ENCODE results near the gene CASP2. TPM values are rescaled to one million over a fixed set of nuclear protein-coding genes. Genes with fewer than 3 reads are reported as not detected.

Gene CASP2
- total RNA-seq, 2 experiments from 2014 or later: 117 to 129 TPM

DNA sequence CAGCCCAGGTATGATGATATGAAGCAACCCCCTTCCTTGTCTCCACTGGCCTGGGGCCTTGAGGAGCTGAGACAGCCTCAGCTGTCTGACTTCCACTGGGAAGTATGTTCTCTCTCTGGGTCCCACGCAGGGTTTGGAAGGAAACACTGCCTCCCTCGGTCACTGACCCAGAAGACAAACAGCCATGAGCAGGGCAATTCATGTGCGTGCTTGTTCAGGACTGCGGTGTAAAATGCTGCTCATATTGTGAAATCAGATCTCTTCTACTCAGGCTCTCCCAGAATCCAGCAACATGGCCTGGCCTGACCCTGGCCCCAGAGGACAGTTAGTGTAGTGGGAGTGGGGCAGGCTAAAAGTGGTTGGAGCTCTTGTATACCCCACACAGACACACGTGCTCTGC is 30.5 kb downstream of the CASP2 start:
- Mint-ChIP-seq H3K4me3 (no peak overlapping the region), H3K36me3 (no peaks in the 10 kb centered on the region), H3K4me1 (ENCODE audit: low read depth) (no peaks in the 10 kb centered on the region), H3K27ac (no peak overlapping the region), H3K27me3 (no peaks in the 10 kb centered on the region), H3K9me3 (no peaks in the 10 kb centered on the region)
- ChIA-PET CTCF (interaction anchor here (0.8 to 1.5 kb wide), 4 partner anchors 9 to 19 kb away, joined by 3 to 5 read pairs (median 4); no protein-coding TSS in a partner anchor), POLR2A (no interaction called here)
- intact Hi-C loops (cut with micrococcal nuclease): no loop called here
- no peak for DNase-seq

DNA sequence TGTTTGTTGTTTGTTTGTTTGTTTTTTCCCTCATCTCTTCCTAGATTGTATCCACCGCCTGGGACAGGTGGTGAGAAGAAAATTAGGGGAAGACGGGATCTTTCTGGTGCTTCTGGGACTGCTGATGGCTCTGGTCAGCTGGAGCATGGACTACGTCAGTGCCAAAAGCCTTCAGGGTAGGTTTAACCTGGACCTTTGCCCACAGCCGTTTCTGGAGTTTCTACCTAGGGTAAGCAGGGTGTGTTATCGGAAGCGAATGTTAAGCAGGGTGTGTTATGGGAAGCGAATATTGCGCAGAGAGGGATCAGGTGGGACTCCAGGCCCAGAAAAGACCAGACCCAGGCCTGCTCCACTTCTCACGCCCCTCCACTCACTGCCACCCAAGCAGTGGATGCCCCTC is 32.5 kb downstream of the CASP2 start:
- no peaks in the 10 kb centered on the region for H3K36me3 Mint-ChIP-seq
- intact Hi-C loops (cut with micrococcal nuclease): no loop called here
- CTCF ChIA-PET: no interaction called here
- DNase-seq: no peak
- no peak overlapping the region for H3K4me3 Mint-ChIP-seq
- H3K27ac Mint-ChIP-seq: no peak overlapping the region
- POLR2A ChIA-PET: no interaction called here
- H3K4me1 Mint-ChIP-seq (ENCODE audit: low read depth): peaks cover 8% of the 10 kb centered on the region
- no peaks in the 10 kb centered on the region for H3K27me3 Mint-ChIP-seq
- H3K9me3 Mint-ChIP-seq: no peaks in the 10 kb centered on the region

DNA sequence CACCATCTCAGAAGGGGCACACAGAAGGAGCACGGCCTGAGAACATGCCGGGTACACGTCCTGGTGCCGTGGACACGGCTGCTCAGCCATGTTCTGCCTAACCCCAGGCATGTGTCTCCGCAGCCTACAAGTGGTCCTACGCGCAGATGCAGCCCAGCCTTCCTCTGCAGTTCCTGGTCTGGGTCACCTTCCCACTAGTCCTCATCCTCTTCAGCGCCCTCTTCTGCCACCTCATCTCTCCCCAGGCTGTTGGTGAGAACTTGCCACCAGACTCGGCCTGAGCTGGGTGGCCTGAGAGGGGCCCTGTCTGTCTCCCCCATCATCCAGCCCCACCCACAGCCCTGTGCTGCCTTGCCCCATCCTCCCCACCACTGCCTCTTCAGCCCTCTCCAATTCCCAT is 33.1 kb downstream of the CASP2 start:
- no peak for DNase-seq

DNA sequence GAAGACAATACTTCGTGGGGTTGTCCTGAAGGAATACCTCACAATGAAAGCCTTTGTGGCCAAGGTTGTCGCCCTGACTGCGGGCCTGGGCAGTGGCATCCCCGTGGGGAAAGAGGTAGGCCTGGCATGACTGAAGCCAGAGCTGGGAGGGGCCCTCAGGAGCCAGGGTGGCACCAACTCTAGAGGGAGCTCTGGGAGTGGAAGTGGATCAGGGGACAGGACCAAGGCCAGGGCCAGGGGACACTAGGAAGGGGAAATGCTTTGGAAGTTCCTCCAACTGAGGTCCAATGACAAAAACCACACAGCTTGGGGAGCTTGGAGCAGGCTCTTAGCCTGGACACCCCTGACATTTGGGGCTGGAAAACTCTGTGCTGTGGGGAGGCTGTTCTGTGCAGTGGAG is 33.6 kb downstream of the CASP2 start:
- peaks cover 8% of the 10 kb centered on the region for H3K4me1 Mint-ChIP-seq (ENCODE audit: low read depth)
- CTCF ChIA-PET: interaction anchor here (0.9 kb wide), 1 partner anchor 95 kb away, joined by 3 read pairs; no protein-coding TSS in a partner anchor
- intact Hi-C loops (cut with micrococcal nuclease): no loop called here
- peak; percentile 25 for DNase-seq
- H3K27ac Mint-ChIP-seq: no peak overlapping the region
- H3K36me3 Mint-ChIP-seq: no peaks in the 10 kb centered on the region
- no peaks in the 10 kb centered on the region for H3K9me3 Mint-ChIP-seq
- POLR2A ChIA-PET: no interaction called here
- H3K27me3 Mint-ChIP-seq: no peaks in the 10 kb centered on the region
- no peak overlapping the region for H3K4me3 Mint-ChIP-seq

More for the DNA sequence above, 33.1 kb downstream of the CASP2 start:
- no peaks in the 10 kb centered on the region for H3K36me3 Mint-ChIP-seq
- POLR2A ChIA-PET: no interaction called here
- intact Hi-C loops (cut with micrococcal nuclease): no loop called here
- CTCF ChIA-PET: interaction anchor here (0.9 kb wide), 1 partner anchor 96 kb away, joined by 3 read pairs; no protein-coding TSS in a partner anchor
- no peak overlapping the region for H3K27ac Mint-ChIP-seq
- H3K27me3 Mint-ChIP-seq: no peaks in the 10 kb centered on the region
- H3K4me3 Mint-ChIP-seq: no peak overlapping the region
- peaks cover 8% of the 10 kb centered on the region for H3K4me1 Mint-ChIP-seq (ENCODE audit: low read depth)
- H3K9me3 Mint-ChIP-seq: no peaks in the 10 kb centered on the region

DNA sequence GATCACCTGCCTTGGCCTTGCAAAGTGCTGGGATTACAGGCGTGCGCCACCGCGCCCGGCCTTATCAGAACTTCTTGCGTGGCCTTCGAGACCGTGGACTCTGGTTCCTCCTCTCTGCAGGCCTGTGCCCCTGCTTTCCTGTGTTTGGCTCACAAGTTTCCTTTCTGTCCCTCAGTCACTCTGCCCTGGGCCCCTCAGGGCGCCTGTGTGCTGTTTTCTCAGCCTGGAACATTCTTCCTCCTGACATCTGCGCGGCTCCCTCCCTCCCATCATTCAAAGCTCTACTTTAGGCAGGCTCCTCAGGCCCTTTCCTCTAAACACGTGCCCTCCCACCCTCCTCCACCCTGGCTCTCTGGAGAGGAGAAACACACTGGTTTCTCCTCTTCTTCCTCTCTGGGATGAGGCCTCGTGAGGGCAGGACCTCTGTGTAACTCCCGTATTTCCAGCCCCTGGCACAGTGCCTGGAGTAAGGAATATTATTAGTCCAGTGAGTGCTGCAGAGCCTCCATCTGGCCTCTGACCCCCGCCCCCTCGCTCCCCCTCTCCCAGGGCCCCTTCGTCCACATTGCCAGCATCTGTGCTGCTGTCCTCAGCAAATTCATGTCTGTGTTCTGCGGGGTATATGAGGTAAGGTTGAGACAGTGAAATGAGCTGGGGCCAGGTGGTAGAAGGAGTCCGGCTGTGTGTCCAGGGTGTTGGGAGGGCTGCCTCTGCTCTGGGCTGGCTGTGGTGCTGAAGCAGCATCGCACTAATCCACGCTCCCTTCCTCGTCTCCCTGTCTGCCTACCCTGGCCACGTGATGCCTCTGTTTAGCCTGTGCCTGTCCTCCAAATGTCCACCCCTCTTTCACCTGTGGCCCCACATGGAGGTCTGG is 34.8 kb downstream of the CASP2 start:
- Mint-ChIP-seq H3K27ac (no peak overlapping the region), H3K4me1 (ENCODE audit: low read depth) (peaks cover 8% of the 10 kb centered on the region), H3K27me3 (no peaks in the 10 kb centered on the region), H3K4me3 (no peak overlapping the region), H3K9me3 (no peaks in the 10 kb centered on the region), H3K36me3 (no peaks in the 10 kb centered on the region)
- ChIA-PET CTCF (interaction anchor here (0.7 kb wide), 1 partner anchor 13 kb away, joined by 3 read pairs; no protein-coding TSS in a partner anchor), POLR2A (no interaction called here)
- intact Hi-C loops (cut with micrococcal nuclease): no loop called here
- no peak for DNase-seq

DNA sequence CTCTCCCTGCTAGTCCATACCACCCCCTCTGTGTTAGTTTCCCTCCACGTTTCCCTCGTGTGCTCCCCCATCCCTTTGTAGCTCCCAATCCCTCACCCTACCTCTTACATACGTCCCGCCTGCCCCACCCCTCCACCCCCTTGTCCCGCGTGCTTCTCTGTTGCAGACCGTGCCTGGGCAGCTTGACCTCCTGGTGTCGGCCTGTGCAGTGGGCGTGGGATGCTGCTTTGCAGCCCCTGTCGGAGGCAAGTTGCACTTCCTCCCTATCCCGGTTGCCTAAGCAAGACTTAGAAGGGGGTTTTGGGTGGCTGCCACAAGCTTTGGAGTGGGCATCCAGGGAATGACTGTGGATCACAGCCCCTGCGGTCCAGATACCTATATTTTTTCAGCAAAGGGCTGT is 35.5 kb downstream of the CASP2 start:
- Mint-ChIP-seq H3K4me1 (ENCODE audit: low read depth) (peaks cover 8% of the 10 kb centered on the region), H3K27me3 (no peaks in the 10 kb centered on the region), H3K9me3 (no peaks in the 10 kb centered on the region), H3K4me3 (no peak overlapping the region), H3K36me3 (no peaks in the 10 kb centered on the region), H3K27ac (no peak overlapping the region)
- CTCF ChIA-PET: interaction anchor here (0.7 kb wide), 1 partner anchor 14 kb away, joined by 3 read pairs; no protein-coding TSS in a partner anchor
- POLR2A ChIA-PET: no interaction called here
- DNase-seq: no peak
- intact Hi-C loops (cut with micrococcal nuclease): no loop called here

DNA sequence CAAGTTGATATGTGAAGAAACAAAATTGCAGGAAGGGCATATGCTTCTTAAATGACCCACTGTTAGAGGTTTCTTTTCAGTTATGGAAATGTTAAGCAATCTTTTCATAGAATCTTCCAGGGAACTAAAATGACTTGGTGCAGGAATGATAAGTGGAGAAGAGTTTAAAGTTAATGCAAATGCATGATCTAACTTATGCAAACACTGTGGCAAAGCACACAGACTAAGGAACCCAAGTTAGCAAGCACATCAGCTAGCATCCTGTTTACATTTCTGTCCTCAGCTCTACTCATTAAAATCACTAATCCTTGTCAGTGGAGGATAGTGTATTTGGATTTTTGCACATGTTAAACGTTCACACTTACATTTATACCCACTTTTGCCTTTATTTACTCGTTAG is 37.1 kb downstream of the CASP2 start:
- CTCF ChIA-PET: no interaction called here
- POLR2A ChIA-PET: no interaction called here
- H3K4me3 Mint-ChIP-seq: no peak overlapping the region
- H3K27ac Mint-ChIP-seq: no peak overlapping the region
- intact Hi-C loops (cut with micrococcal nuclease): no loop called here
- DNase-seq: no peak
- H3K4me1 Mint-ChIP-seq (ENCODE audit: low read depth): peaks cover 8% of the 10 kb centered on the region
- H3K9me3 Mint-ChIP-seq: no peaks in the 10 kb centered on the region
- H3K27me3 Mint-ChIP-seq: no peaks in the 10 kb centered on the region
- no peaks in the 10 kb centered on the region for H3K36me3 Mint-ChIP-seq

DNA sequence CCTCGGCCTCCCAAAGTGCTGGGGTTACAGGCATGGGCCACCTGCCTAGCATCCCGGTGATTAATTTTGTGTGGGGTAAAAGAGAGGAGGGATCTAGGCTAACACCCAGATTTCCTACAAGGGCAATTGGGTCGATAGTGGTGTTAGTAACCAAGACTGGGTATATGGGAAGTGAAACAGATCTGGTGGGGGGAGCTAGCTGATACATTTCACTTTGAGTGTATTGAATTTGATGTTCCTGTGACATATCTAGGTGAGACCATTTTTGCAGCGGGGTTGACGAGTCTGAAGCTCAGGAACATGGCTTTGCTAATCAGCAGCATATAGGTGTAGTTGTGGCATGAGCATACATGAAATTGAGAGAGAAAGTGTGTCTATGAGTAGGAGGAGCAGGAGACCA is 39.8 kb downstream of the CASP2 start:
- intact Hi-C loops (cut with micrococcal nuclease): no loop called here
- no peak for DNase-seq
- CTCF ChIA-PET: interaction anchor here (1.1 to 1.5 kb wide), 3 partner anchors 9 to 18 kb away, joined by 3 to 4 read pairs (median 3); no protein-coding TSS in a partner anchor
- Mint-ChIP-seq H3K4me3 (no peak overlapping the region), H3K4me1 (ENCODE audit: low read depth) (peaks cover 8% of the 10 kb centered on the region), H3K27ac (no peak overlapping the region), H3K9me3 (no peaks in the 10 kb centered on the region), H3K27me3 (no peaks in the 10 kb centered on the region), H3K36me3 (no peaks in the 10 kb centered on the region)
- POLR2A ChIA-PET: no interaction called here

DNA sequence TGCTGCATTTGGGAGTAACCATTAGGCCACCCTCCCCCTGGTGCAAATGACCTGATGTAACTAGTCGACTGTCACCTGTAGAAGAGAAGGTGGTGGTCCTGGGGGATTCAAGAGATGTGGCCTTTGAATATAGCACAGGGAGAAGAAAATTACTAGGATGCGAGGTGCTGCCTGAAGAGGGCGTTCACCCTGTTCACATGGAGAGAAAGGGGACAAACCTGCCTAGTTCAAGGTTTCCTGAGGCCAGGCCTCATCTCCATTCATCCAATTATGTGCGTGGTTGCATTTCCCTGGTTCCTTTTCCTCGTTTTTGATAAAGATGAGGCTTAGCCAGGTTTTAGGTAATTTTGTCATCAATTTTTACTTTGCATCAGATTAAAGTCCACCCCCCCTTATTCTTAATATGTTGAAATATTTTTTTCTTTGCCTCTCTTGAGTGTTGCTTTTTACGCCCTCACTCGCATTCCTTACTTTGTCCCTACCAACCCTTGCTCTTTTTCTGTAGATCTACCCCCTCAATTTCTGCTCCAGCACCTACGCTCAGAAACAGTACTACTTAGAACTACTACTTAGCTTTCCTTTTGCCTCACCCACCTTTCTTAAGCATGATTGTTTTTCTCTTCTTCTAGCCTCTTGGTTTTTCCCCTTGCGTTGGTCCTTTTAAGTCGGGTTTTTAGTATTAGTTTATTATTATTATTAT is 41.5 kb downstream of the CASP2 start:
- ChIA-PET CTCF (interaction anchor here (0.7 kb wide), 1 partner anchor 30 kb away, joined by 3 read pairs; no protein-coding TSS in a partner anchor), POLR2A (no interaction called here)
- DNase-seq: no peak
- Mint-ChIP-seq H3K27me3 (no peaks in the 10 kb centered on the region), H3K36me3 (no peaks in the 10 kb centered on the region), H3K27ac (no peak overlapping the region), H3K4me1 (ENCODE audit: low read depth) (peaks cover 8% of the 10 kb centered on the region), H3K9me3 (no peaks in the 10 kb centered on the region), H3K4me3 (no peak overlapping the region)
- intact Hi-C loops (cut with micrococcal nuclease): no loop called here

DNA sequence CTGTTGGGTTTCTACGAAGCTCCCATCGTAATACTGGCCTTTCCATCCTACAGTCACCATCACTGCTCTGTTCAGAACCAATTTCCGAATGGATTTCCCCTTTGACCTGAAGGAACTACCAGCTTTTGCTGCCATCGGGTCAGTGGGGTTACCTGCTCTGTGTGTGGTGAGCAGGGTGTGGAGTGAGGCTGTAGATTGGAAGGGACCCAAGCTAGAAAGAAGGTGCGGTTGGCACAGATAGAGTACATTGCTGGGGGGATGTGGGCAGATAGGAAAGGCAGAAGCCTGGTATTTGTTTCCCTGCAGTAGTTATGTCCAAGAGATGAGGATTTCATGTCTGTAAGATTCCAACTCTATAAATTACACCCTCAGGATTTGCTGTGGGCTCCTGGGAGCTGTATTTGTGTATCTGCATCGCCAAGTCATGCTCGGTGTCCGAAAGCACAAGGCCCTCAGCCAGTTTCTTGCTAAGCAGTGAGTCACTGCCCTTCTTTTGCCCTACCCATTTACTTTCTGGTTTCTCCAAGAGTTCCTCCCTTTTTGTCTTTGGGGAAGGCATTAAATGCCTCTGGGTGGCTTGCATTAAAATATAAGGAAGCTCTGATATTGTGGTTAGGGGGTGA is 43.1 kb downstream of the CASP2 start:
- no peaks in the 10 kb centered on the region for H3K9me3 Mint-ChIP-seq
- no peak overlapping the region for H3K27ac Mint-ChIP-seq
- intact Hi-C loops (cut with micrococcal nuclease): no loop called here

DNA sequence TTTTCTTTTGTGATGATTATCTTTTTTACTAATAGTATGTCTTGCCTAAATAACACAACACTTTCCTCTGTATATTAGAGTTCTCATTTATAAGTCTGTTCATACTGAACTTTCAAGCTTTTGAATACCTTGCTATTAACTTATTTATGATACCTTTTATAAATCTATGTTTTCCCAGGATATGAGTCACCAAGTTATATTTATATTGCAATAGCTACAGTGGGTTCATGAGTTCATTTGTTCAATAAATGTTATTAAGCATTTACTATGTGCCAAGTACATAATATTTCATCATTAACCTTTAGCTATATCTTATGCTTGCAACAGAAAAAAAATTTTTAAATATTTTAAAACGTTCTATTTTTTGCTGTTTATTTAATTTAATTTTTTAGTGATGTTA is 46.1 kb downstream of the CASP2 start:
- no peak for DNase-seq
- no peaks in the 10 kb centered on the region for H3K4me1 Mint-ChIP-seq (ENCODE audit: low read depth)
- CTCF ChIA-PET: interaction anchor here (1.0 to 4.0 kb wide), 2 partner anchors 11 to 94 kb away, joined by 3 to 20 read pairs; no protein-coding TSS in a partner anchor
- H3K9me3 Mint-ChIP-seq: no peaks in the 10 kb centered on the region
- no peak overlapping the region for H3K27ac Mint-ChIP-seq
- intact Hi-C loops (cut with micrococcal nuclease): no loop called here
- peaks cover 7% of the 10 kb centered on the region for H3K27me3 Mint-ChIP-seq
- POLR2A ChIA-PET: no interaction called here
- H3K4me3 Mint-ChIP-seq: no peak overlapping the region
- H3K36me3 Mint-ChIP-seq: no peaks in the 10 kb centered on the region

More for the DNA sequence above, 43.1 kb downstream of the CASP2 start:
- no peak for DNase-seq
- ChIA-PET POLR2A (no interaction called here), CTCF (interaction anchor here (1.0 kb wide), 1 partner anchor 116 kb away, joined by 3 read pairs; no protein-coding TSS in a partner anchor)
- Mint-ChIP-seq H3K4me1 (ENCODE audit: low read depth) (no peaks in the 10 kb centered on the region), H3K4me3 (no peak overlapping the region), H3K36me3 (no peaks in the 10 kb centered on the region), H3K27me3 (peaks cover 7% of the 10 kb centered on the region)

DNA sequence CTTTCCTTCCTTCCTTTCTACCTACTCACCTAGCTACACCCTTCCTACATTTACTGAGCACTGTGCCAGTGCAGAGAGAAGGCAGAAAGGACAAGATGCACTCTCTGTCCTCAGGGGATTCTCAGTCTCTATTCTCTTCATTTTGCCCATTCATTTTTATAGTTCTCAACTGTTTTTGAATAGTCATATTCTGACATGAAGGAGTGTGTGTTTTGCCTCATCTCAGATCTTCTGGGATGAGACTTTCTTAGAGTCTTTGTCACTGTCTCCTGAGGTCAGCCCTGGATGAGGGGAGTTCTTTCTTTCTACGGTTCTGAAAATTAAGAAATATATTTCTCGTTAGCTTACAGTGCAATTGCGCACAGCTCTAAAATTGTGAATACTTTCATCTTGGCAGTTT is 49.1 kb downstream of the CASP2 start:
- Mint-ChIP-seq H3K27me3 (peaks cover 7% of the 10 kb centered on the region), H3K9me3 (no peaks in the 10 kb centered on the region), H3K4me3 (no peak overlapping the region), H3K36me3 (no peaks in the 10 kb centered on the region), H3K4me1 (ENCODE audit: low read depth) (no peaks in the 10 kb centered on the region), H3K27ac (no peak overlapping the region)
- DNase-seq: no peak
- intact Hi-C loops (cut with micrococcal nuclease): no loop called here
- POLR2A ChIA-PET: interaction anchor here (0.9 kb wide), 1 partner anchor 27 kb away, joined by 3 read pairs; no protein-coding TSS in a partner anchor
- CTCF ChIA-PET: interaction anchor here (0.9 to 4.0 kb wide), 5 partner anchors 8 to 80 kb away, joined by 3 to 20 read pairs (median 4); no protein-coding TSS in a partner anchor

Data from activated CD4-positive, alpha-beta memory T cell treated with anti-CD3 and anti-CD28 coated beads for 36 hours (primary cell).